Neural cell (in vitro differentiated cells): ENCODE data around the gene CNOT4. TPM values are rescaled to one million over a fixed set of nuclear protein-coding genes. Genes with fewer than 3 reads are reported as not detected.

Experiments
- H2AFZ ChIP-seq: fragments of 200-600, 300-800 bp; sonication (generic), shearing (Covaris generic); 2 replicates; pipeline ENCODE4 v1.6.0; 2014; ENCODE audit warnings: low read depth, mild to moderate bottlenecking, antibody characterized with exemption, low read length, moderate library complexity
- H3F3A ChIP-seq: fragments of 200-600 bp; shearing (Covaris generic); 2 replicates; pipeline ENCODE4 v1.6.1; 2016; ENCODE audit warnings: mild to moderate bottlenecking, moderate library complexity, mixed read lengths, antibody characterized with exemption, low read length; ENCODE audit not compliant: insufficient read depth, poor library complexity, severe bottlenecking
- H3K27ac ChIP-seq: fragments of 200-600, 300-800 bp; sonication (generic), shearing (Covaris generic); 2 replicates; pipeline ENCODE4 v1.5.1; 2014; ENCODE audit warnings: mild to moderate bottlenecking, low read length, moderate library complexity
- H3K27me3 ChIP-seq: fragments of 300-800, 200-600 bp; sonication (generic), shearing (Covaris generic); 2 replicates; pipeline ENCODE4 v1.6.0; 2014; ENCODE audit warnings: mild to moderate bottlenecking, low read depth, low read length, moderate library complexity; ENCODE audit not compliant: insufficient read depth
- H3K36me3 ChIP-seq: fragments of 300-800, 200-600 bp; sonication (generic), shearing (Covaris generic); 2 replicates; pipeline ENCODE4 v1.5.1; 2014; ENCODE audit warnings: mild to moderate bottlenecking, antibody characterized with exemption, low read length, moderate library complexity; ENCODE audit not compliant: insufficient read depth
- H3K4me2 ChIP-seq: fragments of 300-800, 200-600 bp; sonication (generic), shearing (Covaris generic); 2 replicates; pipeline ENCODE4 v1.6.0; 2014; ENCODE audit warnings: mild to moderate bottlenecking, low read length
- H3K4me3 ChIP-seq: fragments of 300-800, 200-600 bp; sonication (generic), shearing (Covaris generic); 2 replicates; pipeline ENCODE4 v1.5.1; 2014; ENCODE audit warnings: mild to moderate bottlenecking, low read length, moderate library complexity
- H3K79me2 ChIP-seq: fragments of 200-600 bp; shearing (Covaris generic); replicated peaks from 2 replicates; pipeline ENCODE4 v1.6.0; 2014; ENCODE audit warnings: mild to moderate bottlenecking, low read length, moderate library complexity; ENCODE audit not compliant: insufficient read depth
- H3K9ac ChIP-seq: fragments of 300-800, 200-600 bp; sonication (generic), shearing (Covaris generic); 2 replicates; pipeline ENCODE4 v1.6.1; 2016; ENCODE audit warnings: mild to moderate bottlenecking, low read length, mixed read lengths
- H3K9me2 ChIP-seq: fragments of 200-600 bp; shearing (Covaris generic); 2 replicates; pipeline ENCODE4 v1.6.1; 2016; ENCODE audit warnings: mild to moderate bottlenecking, low read length, mixed read lengths; ENCODE audit not compliant: insufficient read depth
- H3K9me3 ChIP-seq: fragments of 200-600, 300-800 bp; sonication (generic), shearing (Covaris generic); 2 replicates; pipeline ENCODE4 v1.6.1; 2016; ENCODE audit warnings: mild to moderate bottlenecking, mixed run types, low read length, moderate library complexity, mixed read lengths
- H4K20me1 ChIP-seq: fragments of 200-600 bp; shearing (Covaris generic); 2 replicates; pipeline ENCODE4 v1.6.1; 2016; ENCODE audit warnings: mild to moderate bottlenecking, mixed run types; ENCODE audit not compliant: insufficient read depth
- CTCF ChIP-seq: fragments of 450-650 bp; IDR thresholded peaks from 2 replicates; pipeline ENCODE4 v1.5.1; 2014; ENCODE audit warnings: antibody characterized with exemption, mild to moderate bottlenecking, moderate library complexity; ENCODE audit not compliant: poor library complexity, severe bottlenecking
- EP300 ChIP-seq: fragments of 450-650 bp; conservative IDR thresholded peaks from 2 replicates; pipeline ENCODE4 v1.6.1; 2014; ENCODE audit warnings: antibody characterized with exemption, mild to moderate bottlenecking, moderate library complexity; ENCODE audit not compliant: poor library complexity, severe bottlenecking
- EZH2 ChIP-seq: fragments of 200-600, 300-800 bp; shearing (Covaris generic), sonication (generic); IDR thresholded peaks from 2 replicates; pipeline ENCODE4 v1.6.1; 2014; ENCODE audit warnings: antibody characterized with exemption, low read length, borderline replicate concordance, mild to moderate bottlenecking; ENCODE audit not compliant: insufficient read depth, poor library complexity, severe bottlenecking
- MXI1 ChIP-seq: fragments of 450-650 bp; conservative IDR thresholded peaks from 2 replicates; pipeline ENCODE4 v1.6.1; 2014; ENCODE audit warnings: antibody characterized with exemption, mild to moderate bottlenecking; ENCODE audit not compliant: poor library complexity, severe bottlenecking
- POLR2AphosphoS5 ChIP-seq: IDR thresholded peaks from 2 replicates; pipeline ENCODE4 v1.6.1; 2012
- RAD21 ChIP-seq: fragments of 450-650 bp; conservative IDR thresholded peaks from 2 replicates; pipeline ENCODE4 v1.6.1; 2014; ENCODE audit warnings: antibody characterized with exemption, mild to moderate bottlenecking, moderate library complexity
- REST ChIP-seq: IDR thresholded peaks from 2 replicates; pipeline ENCODE4 v1.6.1; 2012; ENCODE audit warnings: borderline replicate concordance
- SMC3 ChIP-seq: fragments of 450-650 bp; conservative IDR thresholded peaks from 2 replicates; pipeline ENCODE4 v1.6.1; 2014; ENCODE audit warnings: antibody characterized with exemption, mild to moderate bottlenecking, moderate library complexity; ENCODE audit not compliant: poor library complexity
- TAF1 ChIP-seq: IDR thresholded peaks from 2 replicates; pipeline ENCODE4 v1.6.1; 2012; ENCODE audit warnings: low read depth
- polyA plus RNA-seq: library from polyadenylated mRNA; depleted of rRNA; stranded (reverse); fragments of >200 nt; gene quantifications from 2 replicates; pipeline ENCODE4 v1.2.3, GENCODE V29; 2014

CNOT4 gene
- polyA plus RNA-seq, 1 donor from 2014 or later = 6.4 TPM

- no peaks in the 10 kb centered on the region for H3K79me2 ChIP-seq
- H3K27ac ChIP-seq = no peak overlapping the region
- TF ChIP-seq REST (no peak), TAF1 (no peak), RAD21 (no peak), CTCF (no peak), EP300 (no peak), SMC3 (no peak), MXI1 (no peak), EZH2 (no peak), POLR2AphosphoS5 (no peak)
- H3K36me3 ChIP-seq = no peaks in the 10 kb centered on the region
- no peaks in the 10 kb centered on the region for H3F3A ChIP-seq
- no peak overlapping the region for H3K4me2 ChIP-seq
- H3K9ac ChIP-seq = no peak overlapping the region
- H2AFZ ChIP-seq = no peak overlapping the region
- H3K9me3 ChIP-seq = no peaks in the 10 kb centered on the region
- H3K9me2 ChIP-seq = no peaks in the 10 kb centered on the region
- H4K20me1 ChIP-seq = no peaks in the 10 kb centered on the region
- no peak overlapping the region for H3K4me3 ChIP-seq
- no peaks in the 10 kb centered on the region for H3K27me3 ChIP-seq
These were observed 137.7 kb downstream of the CNOT4 start for GRCh38 chr7:135372222-135372621.

GRCh38 chr7:135370656-135371055 is 139.2 kb downstream of the CNOT4 start:
- Histone ChIP-seq H3K9me3 (no peaks in the 10 kb centered on the region), H4K20me1 (no peaks in the 10 kb centered on the region), H3K27ac (no peak overlapping the region), H3F3A (no peaks in the 10 kb centered on the region), H3K9ac (no peak overlapping the region), H3K4me3 (no peak overlapping the region), H2AFZ (no peak overlapping the region), H3K79me2 (no peaks in the 10 kb centered on the region), H3K4me2 (no peak overlapping the region), H3K27me3 (no peaks in the 10 kb centered on the region), H3K36me3 (no peaks in the 10 kb centered on the region), H3K9me2 (no peaks in the 10 kb centered on the region)
- TF ChIP-seq EZH2 (no peak), REST (no peak), CTCF (no peak), MXI1 (no peak), RAD21 (no peak), TAF1 (no peak), SMC3 (no peak), POLR2AphosphoS5 (no peak), EP300 (no peak)
